ENCODE results near the gene IGFL1.
"Not testable (repeated sequence)": the region's sequence is repeated elsewhere in the genome, so short reads cannot be mapped to it uniquely, and the experiment has no call there.

IGFL1 gene

GRCh38 chr19:46273931-46274330 is 44.4 kb downstream of the IGFL1 start:
- DNase-seq, result not testable (repeated sequence)

GRCh38 chr19:46279177-46279576 is 49.6 kb downstream of the IGFL1 start:
- DNase-seq, result no peak
